OCI-LY1 (cell line): ENCODE measurements around the gene SLAMF6.

Experiments used
- H2AFZ ChIP-seq: fragments of 200-600 bp; sonication (generic), shearing (Covaris generic); 2 replicates; pipeline ENCODE4 v1.6.0; 2014; ENCODE audit warnings: antibody characterized with exemption, mild to moderate bottlenecking, low read length
- H3F3A ChIP-seq: fragments of 200-600 bp; sonication (generic), shearing (Covaris generic); 2 replicates; pipeline ENCODE4 v1.6.0; 2014; ENCODE audit warnings: mild to moderate bottlenecking, antibody characterized with exemption, low read length, moderate library complexity; ENCODE audit not compliant: insufficient read depth
- H3K27ac ChIP-seq: fragments of 200-600 bp; sonication (generic); 2 replicates; pipeline ENCODE4 v1.5.1; 2014; ENCODE audit warnings: low read length, mixed run types, mild to moderate bottlenecking, low read depth; ENCODE audit not compliant: poor library complexity, severe bottlenecking
- H3K27me3 ChIP-seq: fragments of 200-600 bp; sonication (generic); 2 replicates; pipeline ENCODE4 v1.6.0; 2014; ENCODE audit warnings: antibody characterized with exemption, mild to moderate bottlenecking, low read length, moderate library complexity; ENCODE audit not compliant: insufficient read depth
- H3K36me3 ChIP-seq: fragments of 200-600 bp; sonication (generic); 2 replicates; pipeline ENCODE4 v1.6.1; 2014; ENCODE audit warnings: mild to moderate bottlenecking, antibody characterized with exemption, low read length, moderate library complexity, mixed read lengths; ENCODE audit not compliant: insufficient read depth
- H3K4me1 ChIP-seq: fragments of 200-600 bp; sonication (generic); 2 replicates; pipeline ENCODE4 v1.5.1; 2014; ENCODE audit warnings: mild to moderate bottlenecking, low read length, moderate library complexity; ENCODE audit not compliant: insufficient read depth, severe bottlenecking
- H3K4me2 ChIP-seq: fragments of 200-600 bp; sonication (generic), shearing (Covaris generic); 2 replicates; pipeline ENCODE4 v1.6.1; 2014; ENCODE audit warnings: low read length
- H3K4me3 ChIP-seq: fragments of 200-600 bp; sonication (generic); 2 replicates; pipeline ENCODE4 v1.5.1; 2014; ENCODE audit warnings: low read length, low read depth, mild to moderate bottlenecking, mixed read lengths; ENCODE audit not compliant: poor library complexity, severe bottlenecking
- H3K79me2 ChIP-seq: fragments of 200-600 bp; shearing (Covaris generic); 2 replicates; pipeline ENCODE4 v1.6.1; 2016; ENCODE audit warnings: mixed run types, low read length, mixed read lengths; ENCODE audit not compliant: insufficient read depth
- H3K9ac ChIP-seq: fragments of 200-600 bp; sonication (generic), shearing (Covaris generic); 2 replicates; pipeline ENCODE4 v1.6.1; 2014; ENCODE audit warnings: mild to moderate bottlenecking, low read length, mixed read lengths
- H3K9me2 ChIP-seq: fragments of 200-600 bp; sonication (generic), shearing (Covaris generic); 2 replicates; pipeline ENCODE4 v1.6.1; 2014; ENCODE audit warnings: low read depth, mild to moderate bottlenecking, low read length, mixed read lengths
- H3K9me3 ChIP-seq: fragments of 200-600 bp; shearing (Covaris generic); 2 replicates; pipeline ENCODE4 v1.6.1; 2014; ENCODE audit warnings: low read length, mixed read lengths
- H4K20me1 ChIP-seq: fragments of 200-600 bp; sonication (generic), shearing (Covaris generic); 2 replicates; pipeline ENCODE4 v1.6.0; 2016; ENCODE audit warnings: mild to moderate bottlenecking, low read length; ENCODE audit not compliant: insufficient read depth
- CTCF ChIP-seq: fragments of 200-600 bp; sonication (generic), shearing (Covaris generic); IDR thresholded peaks from 2 replicates; pipeline ENCODE4 v1.5.1; 2017; ENCODE audit warnings: mild to moderate bottlenecking, antibody characterized with exemption, low read length, moderate library complexity, mixed read lengths
- EZH2 ChIP-seq: fragments of 200-600 bp; sonication (generic), shearing (Covaris generic); IDR thresholded peaks from 2 replicates; pipeline ENCODE4 v1.8.0; 2017; ENCODE audit warnings: borderline replicate concordance, mixed run types, mild to moderate bottlenecking, antibody characterized with exemption, low read length, moderate library complexity, mixed read lengths

SLAMF6 gene

GRCh38 chr1:160460214-160460642 lies 62.8 kb downstream of the SLAMF6 start:
- H3F3A ChIP-seq, result 0 out of 2 replicates have a peak, but pooled peaks cover 6% of the 10 kb centered on the region
- H3K27me3 ChIP-seq, result no peaks in the 10 kb centered on the region
- no peaks in the 10 kb centered on the region for H3K79me2 ChIP-seq
- peak overlapping the region; percentile 63 for H3K27ac ChIP-seq
- H3K9me2 ChIP-seq, result no peaks in the 10 kb centered on the region
- no peak for TF ChIP-seq EZH2
- TF ChIP-seq CTCF, result no peak
- no peaks in the 10 kb centered on the region for H4K20me1 ChIP-seq
- H3K9ac ChIP-seq, result peak overlapping the region; percentile 38
- no peaks in the 10 kb centered on the region for H3K36me3 ChIP-seq
- peaks cover 27% of the 10 kb centered on the region for H3K4me1 ChIP-seq
- H2AFZ ChIP-seq, result peak overlapping the region; percentile 95
- H3K9me3 ChIP-seq, result no peaks in the 10 kb centered on the region
- H3K4me3 ChIP-seq, result peak overlapping the region; percentile 2
- peak overlapping the region; percentile 56 for H3K4me2 ChIP-seq

GRCh38 chr1:160459687-160460086 lies 63.4 kb downstream of the SLAMF6 start:
- no peak for TF ChIP-seq CTCF
- TF ChIP-seq EZH2, result no peak
- Histone ChIP-seq H3K36me3 (no peaks in the 10 kb centered on the region), H3K9ac (no peak overlapping the region; the same call in 1 of the 2 replicates), H3K9me2 (no peaks in the 10 kb centered on the region), H3F3A (0 out of 2 replicates have a peak, but pooled peaks cover 6% of the 10 kb centered on the region), H3K27ac (no peak overlapping the region), H3K4me1 (peaks cover 22% of the 10 kb centered on the region), H3K27me3 (no peaks in the 10 kb centered on the region), H3K9me3 (no peaks in the 10 kb centered on the region), H4K20me1 (no peaks in the 10 kb centered on the region), H3K79me2 (no peaks in the 10 kb centered on the region), H2AFZ (no peak overlapping the region), H3K4me2 (no peak overlapping the region), H3K4me3 (no peak overlapping the region)

- Histone ChIP-seq H3K36me3 (no peaks in the 10 kb centered on the region), H3K4me2 (no peak overlapping the region)
Measured at GRCh38 chr1:160459056-160459455, 64.0 kb downstream of the SLAMF6 start.

More at GRCh38 chr1:160459056-160459455, 64.0 kb downstream of the SLAMF6 start:
- Histone ChIP-seq H3F3A (0 out of 2 replicates have a peak, but pooled peaks cover 6% of the 10 kb centered on the region), H3K9me3 (no peaks in the 10 kb centered on the region), H2AFZ (no peak overlapping the region), H3K27me3 (no peaks in the 10 kb centered on the region), H3K9me2 (no peaks in the 10 kb centered on the region), H3K79me2 (no peaks in the 10 kb centered on the region), H3K9ac (no peak overlapping the region), H3K4me3 (no peak overlapping the region), H3K27ac (no peak overlapping the region), H4K20me1 (no peaks in the 10 kb centered on the region), H3K4me1 (peaks cover 20% of the 10 kb centered on the region)
- TF ChIP-seq CTCF, result no peak
- no peak for TF ChIP-seq EZH2
